ENCODE data around the gene AHDC1. TPM values are rescaled to one million over a fixed set of nuclear protein-coding genes. Genes with fewer than 3 reads are reported as not detected.
"Not testable (repeated sequence)": the region's sequence is repeated elsewhere in the genome, so short reads cannot be mapped to it uniquely, and the experiment has no call there.

The AHDC1 gene
- total RNA-seq, 2 experiments from 2014 or later = 6.5 to 13.8 TPM

- peak overlapping the region; percentile 67 for H3K4me2 ChIP-seq (ENCODE audit: low read length)
- H3K36me3 ChIP-seq (ENCODE audit: insufficient read depth, low read length) = no peaks in the 10 kb centered on the region
- peak overlapping the region; percentile 23 for H3K4me3 ChIP-seq (ENCODE audit: low read depth, low read length, poor library complexity, severe bottlenecking)
- peaks cover 74% of the 10 kb centered on the region for H3K4me1 ChIP-seq (ENCODE audit: insufficient read depth, low read length, poor library complexity, severe bottlenecking)
- peak overlapping the region; percentile 81 for H2AFZ ChIP-seq (ENCODE audit: low read length)
- no peaks in the 10 kb centered on the region for H3K9me2 ChIP-seq (ENCODE audit: insufficient read depth, low read length)
- H4K20me1 ChIP-seq (ENCODE audit: insufficient read depth, low read length) = no peaks in the 10 kb centered on the region
- ChIA-PET CTCF (ENCODE audit: unreplicated experiment) (no interaction called here), POLR2A (interaction anchor here (0.6 to 1.2 kb wide), 2 partner anchors 41 to 235 kb away, joined by 4 read pairs; no protein-coding TSS in a partner anchor)
- no peak for DNase-seq (ENCODE audit: low spot score)
- TF ChIP-seq CTCF (conservative IDR thresholded peaks at IDR 0.05; ENCODE audit: low read length) (no peak), EZH2phosphoT487 (IDR thresholded peaks at IDR 0.05; ENCODE audit: borderline replicate concordance, low read depth, low read length) (no peak)
- peak overlapping the region; percentile 51 for H3K27ac ChIP-seq (ENCODE audit: low read depth, low read length, poor library complexity, severe bottlenecking)
- intact Hi-C loops (cut with micrococcal nuclease; ENCODE audit: unreplicated experiment) = loop anchor here (1.0 to 2.0 kb wide), 2 partner anchors 22 to 32 kb away; no protein-coding TSS in a partner anchor
- H3K79me2 ChIP-seq (ENCODE audit: insufficient read depth, low read depth, low read length) = no peaks in the 10 kb centered on the region
- no TSS peak for BruUV-seq (replicated peaks)
- no peaks in the 10 kb centered on the region for H3K9me3 ChIP-seq (ENCODE audit: low read length)
Measured at GRCh38 chr1:27630859-27631491, 27.0 kb upstream of the AHDC1 start.

DNA sequence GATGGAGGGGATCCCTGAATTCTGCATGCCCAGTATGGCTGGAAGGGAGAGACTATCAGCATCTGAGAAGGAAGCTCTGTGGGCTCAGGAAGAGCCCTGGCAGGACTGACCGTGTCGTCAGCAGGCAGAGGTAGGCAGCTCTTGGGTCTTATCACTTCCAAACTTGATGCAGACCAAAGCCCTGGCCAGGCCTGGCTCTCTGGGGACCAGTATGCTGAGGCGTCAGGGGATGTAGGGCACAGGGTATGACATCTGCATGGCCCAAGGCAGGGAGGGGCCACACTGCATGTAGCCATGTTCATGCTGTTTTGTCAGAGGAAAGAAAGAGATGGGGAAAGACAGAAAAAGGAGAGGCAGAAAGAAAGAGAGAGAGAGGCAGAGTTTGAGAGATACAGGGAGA lies 24.8 kb upstream of the AHDC1 start:
- peak overlapping the region; percentile 39 for H3K4me2 ChIP-seq (ENCODE audit: low read length)
- H3K9me3 ChIP-seq (ENCODE audit: low read length) = no peaks in the 10 kb centered on the region
- peak overlapping the region; percentile 95 for H2AFZ ChIP-seq (ENCODE audit: low read length)
- CTCF ChIA-PET (ENCODE audit: unreplicated experiment) = interaction anchor here (0.5 to 1.0 kb wide), 2 partner anchors 18 to 258 kb away, joined by 3 read pairs; no protein-coding TSS in a partner anchor
- DNase-seq (ENCODE audit: low spot score) = no peak
- peak overlapping the region; percentile 24 for H3K27ac ChIP-seq (ENCODE audit: low read depth, low read length, poor library complexity, severe bottlenecking)
- intact Hi-C loops (cut with micrococcal nuclease; ENCODE audit: unreplicated experiment) = no loop called here
- no peak overlapping the region for H3K4me3 ChIP-seq (ENCODE audit: low read depth, low read length, poor library complexity, severe bottlenecking)
- POLR2A ChIA-PET = interaction anchor here (0.6 to 1.9 kb wide), 4 partner anchors 7 to 34 kb away, joined by 3 to 7 read pairs (median 4); no protein-coding TSS in a partner anchor
- H3K9me2 ChIP-seq (ENCODE audit: insufficient read depth, low read length) = no peaks in the 10 kb centered on the region
- H4K20me1 ChIP-seq (ENCODE audit: insufficient read depth, low read length) = no peaks in the 10 kb centered on the region
- H3K36me3 ChIP-seq (ENCODE audit: insufficient read depth, low read length) = no peaks in the 10 kb centered on the region
- H3K79me2 ChIP-seq (ENCODE audit: insufficient read depth, low read depth, low read length) = no peaks in the 10 kb centered on the region
- no TSS peak for BruUV-seq (replicated peaks)
- TF ChIP-seq EZH2phosphoT487 (IDR thresholded peaks at IDR 0.05; ENCODE audit: borderline replicate concordance, low read depth, low read length) = no peak
- no peak for TF ChIP-seq CTCF (conservative IDR thresholded peaks at IDR 0.05; ENCODE audit: low read length)
- H3K4me1 ChIP-seq (ENCODE audit: insufficient read depth, low read length, poor library complexity, severe bottlenecking) = peaks cover 97% of the 10 kb centered on the region

DNA sequence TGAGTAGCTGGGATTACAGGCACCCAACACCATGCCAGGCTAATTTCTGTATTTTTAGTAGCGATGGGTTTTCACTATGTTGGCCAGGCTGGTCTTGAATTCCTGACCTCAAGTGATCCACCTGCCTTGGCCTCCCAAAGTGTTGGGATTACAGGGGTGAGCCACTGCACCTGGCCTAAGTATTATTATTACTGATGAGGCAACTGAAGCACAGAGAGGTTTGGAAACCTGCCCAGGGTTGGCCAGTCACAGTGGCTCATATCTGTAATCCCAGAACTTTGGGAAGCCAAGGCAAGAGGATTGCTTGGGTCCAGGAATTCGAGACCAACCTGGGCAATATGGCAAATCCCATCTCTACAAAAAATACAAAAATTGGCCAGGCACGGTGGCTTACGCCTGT lies 23.8 kb upstream of the AHDC1 start:
- H3K9me2 ChIP-seq (ENCODE audit: insufficient read depth, low read length); DNase-seq (ENCODE audit: low spot score); H3K36me3 ChIP-seq (ENCODE audit: insufficient read depth, low read length); BruUV-seq (replicated peaks); H3K79me2 ChIP-seq (ENCODE audit: insufficient read depth, low read depth, low read length); CTCF ChIA-PET (ENCODE audit: unreplicated experiment); H3K27ac ChIP-seq (ENCODE audit: low read depth, low read length, poor library complexity, severe bottlenecking); H3K4me3 ChIP-seq (ENCODE audit: low read depth, low read length, poor library complexity, severe bottlenecking); H2AFZ ChIP-seq (ENCODE audit: low read length); intact Hi-C loops (cut with micrococcal nuclease; ENCODE audit: unreplicated experiment); H3K9me3 ChIP-seq (ENCODE audit: low read length); H4K20me1 ChIP-seq (ENCODE audit: insufficient read depth, low read length): not testable (repeated sequence)
- Histone ChIP-seq H3K4me2 (ENCODE audit: low read length) (peak overlapping the region; percentile 39; the same call in 1 of the 2 replicates), H3K4me1 (ENCODE audit: insufficient read depth, low read length, poor library complexity, severe bottlenecking) (peaks cover 97% of the 10 kb centered on the region)
- POLR2A ChIA-PET = interaction anchor here (0.9 kb wide), 2 partner anchors 22 to 34 kb away, joined by 3 to 4 read pairs; no protein-coding TSS in a partner anchor
